BE2C (cell line): Measurements from ENCODE around the gene ACTA2.

Experiments
- DNase-seq: peaks from one replicate; pipeline ENCODE4 v3.0.0-alpha.2; 2020
- H3K27me3 ChIP-seq: fragments of 250-450 bp; sonication (Bioruptor Pico); 2 replicates; pipeline ENCODE4 v1.5.1; 2020; ENCODE audit warnings: mild to moderate bottlenecking
- H3K36me3 ChIP-seq: fragments of 250-450 bp; sonication (Bioruptor Pico); 2 replicates; pipeline ENCODE4 v1.5.1; 2020; ENCODE audit warnings: mild to moderate bottlenecking
- H3K4me1 ChIP-seq: fragments of 250-450 bp; sonication (Bioruptor Pico); 2 replicates; pipeline ENCODE4 v1.5.1; 2020
- H3K4me3 ChIP-seq: 2 replicates; pipeline ENCODE4 v1.5.1; 2011; ENCODE audit warnings: low read depth, low read length
- H3K9me3 ChIP-seq: fragments of 250-450 bp; sonication (Bioruptor Pico); 2 replicates; pipeline ENCODE4 v1.5.1; 2020
- CTCF ChIP-seq: IDR thresholded peaks from 2 replicates; pipeline ENCODE4 v1.5.1; 2012; ENCODE audit warnings: mild to moderate bottlenecking, low read depth, low read length

ACTA2 gene

GRCh38 chr10:88962336-88962735 is 9.8 kb upstream of the ACTA2 start:
- no peak overlapping the region for H3K4me3 ChIP-seq
- no peaks in the 10 kb centered on the region for H3K36me3 ChIP-seq
- TF ChIP-seq CTCF = no peak
- H3K9me3 ChIP-seq = no peaks in the 10 kb centered on the region
- DNase-seq = no peak
- no peaks in the 10 kb centered on the region for H3K27me3 ChIP-seq
- no peaks in the 10 kb centered on the region for H3K4me1 ChIP-seq

GRCh38 chr10:88961266-88961665 is 8.7 kb upstream of the ACTA2 start:
- no peaks in the 10 kb centered on the region for H3K9me3 ChIP-seq
- no peaks in the 10 kb centered on the region for H3K27me3 ChIP-seq
- H3K4me3 ChIP-seq = no peak overlapping the region
- H3K4me1 ChIP-seq = no peaks in the 10 kb centered on the region
- no peaks in the 10 kb centered on the region for H3K36me3 ChIP-seq
- no peak for TF ChIP-seq CTCF
- no peak for DNase-seq

- no peak overlapping the region for H3K4me3 ChIP-seq
- no peak for TF ChIP-seq CTCF
- no peak for DNase-seq
- no peaks in the 10 kb centered on the region for H3K4me1 ChIP-seq
- H3K36me3 ChIP-seq = no peaks in the 10 kb centered on the region
- no peaks in the 10 kb centered on the region for H3K9me3 ChIP-seq
- H3K27me3 ChIP-seq = no peaks in the 10 kb centered on the region
Measured at GRCh38 chr10:88960802-88961201, 8.2 kb upstream of the ACTA2 start.

GRCh38 chr10:88958721-88959120 is 6.1 kb upstream of the ACTA2 start:
- Histone ChIP-seq H3K27me3 (no peaks in the 10 kb centered on the region), H3K4me3 (no peak overlapping the region), H3K4me1 (no peaks in the 10 kb centered on the region), H3K36me3 (no peaks in the 10 kb centered on the region), H3K9me3 (no peaks in the 10 kb centered on the region)
- DNase-seq = no peak
- no peak for TF ChIP-seq CTCF

GRCh38 chr10:88957381-88957780 is 4.8 kb upstream of the ACTA2 start:
- no peaks in the 10 kb centered on the region for H3K36me3 ChIP-seq
- no peak for DNase-seq
- H3K4me1 ChIP-seq = peaks cover 7% of the 10 kb centered on the region
- H3K27me3 ChIP-seq = no peaks in the 10 kb centered on the region
- no peaks in the 10 kb centered on the region for H3K9me3 ChIP-seq
- no peak for TF ChIP-seq CTCF
- H3K4me3 ChIP-seq = no peak overlapping the region

- no peak for TF ChIP-seq CTCF
- Histone ChIP-seq H3K36me3 (no peaks in the 10 kb centered on the region), H3K9me3 (no peaks in the 10 kb centered on the region), H3K27me3 (no peaks in the 10 kb centered on the region), H3K4me1 (peaks cover 21% of the 10 kb centered on the region), H3K4me3 (no peak overlapping the region)
- no peak for DNase-seq
Measured at GRCh38 chr10:88954458-88955083, 2.0 kb upstream of the ACTA2 start.
